GM19035 (cell line): Measurements from ENCODE around the gene DDX27.
"Not testable (repeated sequence)": the region's sequence is repeated elsewhere in the genome, so short reads cannot be mapped to it uniquely, and the experiment has no call there.

Experiments
- ATAC-seq: cut with Tn5 transposase; IDR thresholded peaks from one replicate; pipeline ENCODE4 v1.9.1; 2021; ENCODE audit not compliant: unreplicated experiment

DDX27 gene

GRCh38 chr20:49219091-49219923, at the start of gene DDX27:
DDX27 (plus strand) TSS chr20:49219416; CDS start chr20:49219449, 33 bp downstream.
- ATAC-seq = peak; percentile 93

- ATAC-seq = no peak
These were observed 49.7 kb upstream of the DDX27 start for GRCh38 chr20:49169547-49169946.

GRCh38 chr20:49170714-49171113, 48.5 kb upstream of the DDX27 start:
- ATAC-seq = no peak

- no peak for ATAC-seq
These were observed 47.3 kb upstream of the DDX27 start for GRCh38 chr20:49171909-49172308.

- no peak for ATAC-seq
These were observed 46.8 kb upstream of the DDX27 start for GRCh38 chr20:49172413-49172812.

- ATAC-seq = no peak
These were observed 45.0 kb upstream of the DDX27 start for GRCh38 chr20:49174183-49174582.

GRCh38 chr20:49179368-49180277, 39.6 kb upstream of the DDX27 start:
- ATAC-seq = no peak

GRCh38 chr20:49181265-49181877, 37.8 kb upstream of the DDX27 start:
- ATAC-seq = no peak

- ATAC-seq = no peak
These were observed 35.8 kb upstream of the DDX27 start for GRCh38 chr20:49183444-49183843.

GRCh38 chr20:49184084-49184501, 35.1 kb upstream of the DDX27 start:
- ATAC-seq = not testable (repeated sequence)

- ATAC-seq = no peak
These were observed 34.5 kb upstream of the DDX27 start for GRCh38 chr20:49184691-49185070.

GRCh38 chr20:49185071-49185761, 34.0 kb upstream of the DDX27 start:
- ATAC-seq = no peak

GRCh38 chr20:49186535-49187329, 32.5 kb upstream of the DDX27 start:
- ATAC-seq = no peak

- ATAC-seq = no peak
These were observed 31.8 kb upstream of the DDX27 start for GRCh38 chr20:49187330-49187850.

GRCh38 chr20:49187851-49188641, 31.2 kb upstream of the DDX27 start, which contains the start of gene STAU1:
STAU1 (minus strand) TSS chr20:49188334; CDS start chr20:49166201, 22,133 bp downstream.
- ATAC-seq = peak; percentile 93

- ATAC-seq = not testable (repeated sequence)
These were observed 26.2 kb upstream of the DDX27 start for GRCh38 chr20:49192944-49193518.

- ATAC-seq = no peak
These were observed 19.4 kb upstream of the DDX27 start for GRCh38 chr20:49199729-49200293.

GRCh38 chr20:49203011-49203410, 16.2 kb upstream of the DDX27 start:
- no peak for ATAC-seq
